Endodermal cell (in vitro differentiated cells): Measurements from ENCODE around the gene TVP23A. TPM values are rescaled to one million over a fixed set of nuclear protein-coding genes. Genes with fewer than 3 reads are reported as not detected.

Source experiments
- DNase-seq: peaks from one replicate; pipeline ENCODE4 v3.0.0-alpha.2; 2017
- H3K27ac ChIP-seq: 2 replicates; pipeline ENCODE4 v1.5.1; 2013; ENCODE audit warnings: mild to moderate bottlenecking, low read depth, low read length, moderate library complexity
- H3K27me3 ChIP-seq: 2 replicates; pipeline ENCODE4 v1.6.1; 2013; ENCODE audit warnings: mild to moderate bottlenecking, low read length, moderate library complexity; ENCODE audit not compliant: insufficient read depth, control insufficient read depth, poor library complexity, severe bottlenecking
- H3K36me3 ChIP-seq: 2 replicates; pipeline ENCODE4 v1.7.0; 2013; ENCODE audit warnings: mild to moderate bottlenecking, low read length, moderate library complexity; ENCODE audit not compliant: control insufficient read depth, insufficient read depth
- H3K4me1 ChIP-seq: one replicate; pipeline ENCODE4 v1.7.0; 2013; ENCODE audit warnings: low read length; ENCODE audit not compliant: control insufficient read depth, insufficient read depth
- H3K4me3 ChIP-seq: 2 replicates; pipeline ENCODE4 v1.5.1; 2013; ENCODE audit warnings: mild to moderate bottlenecking, low read length, moderate library complexity
- H3K9ac ChIP-seq: 2 replicates; pipeline ENCODE4 v1.6.1; 2013; ENCODE audit warnings: mild to moderate bottlenecking, low read length, moderate library complexity; ENCODE audit not compliant: poor library complexity, severe bottlenecking; ENCODE audit errors: extremely low read depth
- H3K9me3 ChIP-seq: 2 replicates; pipeline ENCODE4 v1.6.1; 2013; ENCODE audit warnings: mild to moderate bottlenecking, low read length, moderate library complexity; ENCODE audit not compliant: control insufficient read depth
- H3K27ac Mint-ChIP-seq: 2 replicates; pipeline ENCODE4 v1.8.0; 2020; ENCODE audit warnings: mixed read lengths
- H3K27me3 Mint-ChIP-seq: 2 replicates; pipeline ENCODE4 v1.8.0; 2021; ENCODE audit warnings: mild to moderate bottlenecking, mixed read lengths; ENCODE audit not compliant: insufficient read depth
- H3K36me3 Mint-ChIP-seq: 2 replicates; pipeline ENCODE4 v1.8.0; 2020; ENCODE audit warnings: low read depth, mixed read lengths
- H3K4me1 Mint-ChIP-seq: 2 replicates; pipeline ENCODE4 v1.8.0; 2020; ENCODE audit warnings: mixed read lengths
- H3K4me3 Mint-ChIP-seq: 2 replicates; pipeline ENCODE4 v1.8.0; 2020; ENCODE audit warnings: mild to moderate bottlenecking, moderate library complexity, mixed read lengths
- H3K9me3 Mint-ChIP-seq: 2 replicates; pipeline ENCODE4 v1.8.0; 2020; ENCODE audit warnings: mild to moderate bottlenecking, mixed read lengths
- CTCF ChIP-seq: fragments of 200-600 bp; sonication (generic); conservative IDR thresholded peaks from 2 replicates; pipeline ENCODE4 v1.5.0; 2021; ENCODE audit warnings: antibody characterized with exemption, mild to moderate bottlenecking
- WGBS, 2 experiments: methylation state at CpG; one replicate each; pipeline versions ENCODE4 v1.1.5 to v1.1.7; 2013; ENCODE audit warnings: missing lambda C conversion rate in 2 of 2, mixed read lengths in 1 of 2; ENCODE audit not compliant: insufficient coverage in 1 of 2, insufficient read length in 1 of 2; 5-methylcytosine and 5-hydroxymethylcytosine counted together
- total RNA-seq, 2 donors: library from RNA; stranded (reverse); fragmentation: NEBNext Ultra II Directional in 1 of 2; extraction: Animal tissue kit (Norgen Biotek cat#: 25700) in 1 of 2; gene quantifications; 2 replicates in 1 of 2; 3 replicates in 1 of 2; pipeline ENCODE4 v1.2.1, GENCODE V29; 2021

TVP23A gene
- total RNA-seq, 2 donors from 2014 or later: 7.6 to 13.6 TPM

GRCh38 chr16:10808218-10808617 is 10.4 kb downstream of the TVP23A start:
- Histone ChIP-seq H3K27ac (no peak overlapping the region), H3K4me1 (no peaks in the 10 kb centered on the region), H3K27me3 (no peaks in the 10 kb centered on the region), H3K36me3 (no peaks in the 10 kb centered on the region), H3K9ac (no peak overlapping the region), H3K9me3 (no peaks in the 10 kb centered on the region), H3K4me3 (no peak overlapping the region)
- Mint-ChIP-seq H3K4me3 (no peak overlapping the region), H3K4me1 (no peaks in the 10 kb centered on the region), H3K27ac (no peak overlapping the region), H3K27me3 (no peaks in the 10 kb centered on the region), H3K9me3 (no peaks in the 10 kb centered on the region), H3K36me3 (peaks cover 12% of the 10 kb centered on the region)
- TF ChIP-seq CTCF: no peak
- no peak for DNase-seq
- 94 to 100% methylated on average over 2 to 3 of the region's 3 CpGs for WGBS, 2 experiments

DNA sequence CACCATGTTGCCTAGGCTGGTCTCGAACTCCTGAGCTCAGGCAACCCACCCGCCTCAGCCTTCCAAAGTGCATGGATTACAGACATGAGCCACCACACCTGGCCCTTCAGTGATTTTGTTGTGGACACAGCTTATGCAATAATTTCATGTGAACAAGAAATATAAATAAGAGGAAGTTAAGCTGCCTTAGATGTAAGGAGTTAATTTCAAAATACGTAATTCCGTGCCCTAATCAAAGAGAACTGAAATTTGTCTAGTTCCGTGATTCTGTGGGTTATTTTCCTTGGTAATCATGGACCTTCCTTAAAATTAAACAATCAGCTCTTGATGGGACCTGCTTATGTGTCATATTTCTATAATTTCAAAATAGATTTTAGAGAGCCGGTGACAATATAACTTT is 11.9 kb downstream of the TVP23A start:
- no peaks in the 10 kb centered on the region for H3K9me3 Mint-ChIP-seq
- no peaks in the 10 kb centered on the region for H3K4me1 Mint-ChIP-seq

GRCh38 chr16:10805334-10805733 is 13.3 kb downstream of the TVP23A start:
- DNase-seq: no peak
- 87 to 93% methylated on average over 6 to 9 of the region's 9 CpGs for WGBS, 2 experiments
- no peak overlapping the region for H3K4me3 Mint-ChIP-seq
- no peaks in the 10 kb centered on the region for H3K9me3 Mint-ChIP-seq
- H3K27me3 Mint-ChIP-seq: no peaks in the 10 kb centered on the region
- H3K4me1 Mint-ChIP-seq: no peaks in the 10 kb centered on the region
- Histone ChIP-seq H3K27me3 (no peaks in the 10 kb centered on the region), H3K9me3 (no peaks in the 10 kb centered on the region), H3K9ac (no peak overlapping the region), H3K4me3 (no peak overlapping the region), H3K36me3 (no peaks in the 10 kb centered on the region), H3K4me1 (no peaks in the 10 kb centered on the region), H3K27ac (no peak overlapping the region)
- no peak overlapping the region for H3K27ac Mint-ChIP-seq
- peaks cover 8% of the 10 kb centered on the region for H3K36me3 Mint-ChIP-seq
- TF ChIP-seq CTCF: no peak

More for the DNA sequence above, 11.9 kb downstream of the TVP23A start:
- WGBS, 2 experiments: 98% methylated on average over 5 to 6 of the region's 6 CpGs
- Mint-ChIP-seq H3K36me3 (peaks cover 12% of the 10 kb centered on the region), H3K27me3 (no peaks in the 10 kb centered on the region), H3K4me3 (no peak overlapping the region), H3K27ac (no peak overlapping the region)
- Histone ChIP-seq H3K4me1 (no peaks in the 10 kb centered on the region), H3K4me3 (no peak overlapping the region), H3K9ac (no peak overlapping the region), H3K36me3 (no peaks in the 10 kb centered on the region), H3K27ac (no peak overlapping the region), H3K27me3 (no peaks in the 10 kb centered on the region), H3K9me3 (no peaks in the 10 kb centered on the region)
- TF ChIP-seq CTCF: no peak
- no peak for DNase-seq
